Activated CD8-positive, alpha-beta T cell treated with anti-CD3 and anti-CD28 coated beads, Interleukin-2, amount 10 ng/mL, durations not matched to agents 7 days and 5 days (primary cell): ENCODE data around the gene RPS6KC1. TPM values are rescaled to one million over a fixed set of nuclear protein-coding genes. Genes with fewer than 3 reads are reported as not detected.
"Not testable (repeated sequence)": the region's sequence is repeated elsewhere in the genome, so short reads cannot be mapped to it uniquely, and the experiment has no call there.

Experiments used
- ATAC-seq: fragments of 150-1000 bp; cut with Tn5 transposase; one replicate; pipeline ENCODE4 v1.10.0; 2021; ENCODE audit warnings: moderate library complexity
- CTCF ChIA-PET: fragments of 350-600 bp; sonication (Branson Sonifier 250); formaldehyde crosslinking; loops from one replicate; lab custom pipeline; 2021; ENCODE audit warnings: antibody characterized with exemption; lab: Charles Lee
- POLR2A ChIA-PET: fragments of 350-600 bp; sonication (Branson Sonifier 250); formaldehyde crosslinking; loops from one replicate; lab custom pipeline; 2021; ENCODE audit warnings: antibody characterized with exemption; lab: Charles Lee
- DNase-seq: peaks from one replicate; pipeline ENCODE4 v3.0.0-alpha.2; 2020
- H3K27ac Mint-ChIP-seq: one replicate; pipeline ENCODE4 v1.8.0; 2021; ENCODE audit warnings: mild to moderate bottlenecking, mixed read lengths
- H3K27me3 Mint-ChIP-seq: one replicate; pipeline ENCODE4 v1.8.0; 2021; ENCODE audit warnings: low read depth, mixed read lengths
- H3K36me3 Mint-ChIP-seq: one replicate; pipeline ENCODE4 v1.8.0; 2021; ENCODE audit warnings: low read depth, mixed read lengths
- H3K4me1 Mint-ChIP-seq: one replicate; pipeline ENCODE4 v1.8.0; 2021; ENCODE audit warnings: low read depth, mixed read lengths
- H3K4me3 Mint-ChIP-seq: one replicate; pipeline ENCODE4 v1.8.0; 2021; ENCODE audit warnings: mild to moderate bottlenecking, mixed read lengths
- H3K9me3 Mint-ChIP-seq: one replicate; pipeline ENCODE4 v1.8.0; 2022; ENCODE audit warnings: mixed read lengths; ENCODE audit not compliant: insufficient read depth
- total RNA-seq, 2 experiments: library from RNA; stranded (reverse); gene quantifications; one replicate each; pipeline ENCODE4 v1.2.3, GENCODE V29; 2021

Gene RPS6KC1
- total RNA-seq, 2 experiments from 2014 or later: 11.8 to 12.5 TPM

- POLR2A ChIA-PET, H3K4me3 Mint-ChIP-seq, H3K36me3 Mint-ChIP-seq, H3K27ac Mint-ChIP-seq, DNase-seq, H3K9me3 Mint-ChIP-seq, H3K27me3 Mint-ChIP-seq, ATAC-seq: not testable (repeated sequence)
- H3K4me1 Mint-ChIP-seq: peaks cover 17% of the 10 kb centered on the region
- CTCF ChIA-PET: interaction anchor here (1.0 to 1.1 kb wide), 2 partner anchors 8 to 11 kb away, joined by 4 to 9 read pairs; no protein-coding TSS in a partner anchor
Measured at GRCh38 chr1:213112723-213113122, 61.7 kb downstream of the RPS6KC1 start.

GRCh38 chr1:213117699-213118180, 66.7 kb downstream of the RPS6KC1 start:
- POLR2A ChIA-PET, ATAC-seq, CTCF ChIA-PET, DNase-seq, H3K4me1 Mint-ChIP-seq, H3K4me3 Mint-ChIP-seq, H3K36me3 Mint-ChIP-seq, H3K9me3 Mint-ChIP-seq, H3K27me3 Mint-ChIP-seq, H3K27ac Mint-ChIP-seq: not testable (repeated sequence)

GRCh38 chr1:213119794-213120193, 68.8 kb downstream of the RPS6KC1 start:
- CTCF ChIA-PET: interaction anchor here (0.7 to 0.8 kb wide), 2 partner anchors 25 to 50 kb away, joined by 3 read pairs; no protein-coding TSS in a partner anchor
- peaks cover 3% of the 10 kb centered on the region for H3K4me1 Mint-ChIP-seq
- H3K4me3 Mint-ChIP-seq: no peak overlapping the region
- H3K27ac Mint-ChIP-seq: no peak overlapping the region
- no peak for DNase-seq
- H3K27me3 Mint-ChIP-seq: no peaks in the 10 kb centered on the region
- ATAC-seq: no peak
- no peaks in the 10 kb centered on the region for H3K36me3 Mint-ChIP-seq
- no peaks in the 10 kb centered on the region for H3K9me3 Mint-ChIP-seq
- POLR2A ChIA-PET: interaction anchor here (0.6 kb wide), 1 partner anchor 867 kb away, joined by 4 read pairs; no protein-coding TSS in a partner anchor

- Mint-ChIP-seq H3K36me3 (no peaks in the 10 kb centered on the region), H3K4me3 (no peak overlapping the region), H3K9me3 (no peaks in the 10 kb centered on the region), H3K27ac (peak overlapping the region; percentile 14), H3K27me3 (no peaks in the 10 kb centered on the region), H3K4me1 (peaks cover 3% of the 10 kb centered on the region)
- DNase-seq: no peak
- no peak for ATAC-seq
- CTCF ChIA-PET: interaction anchor here (1.5 kb wide), 1 partner anchor 8 kb away, joined by 4 read pairs; no protein-coding TSS in a partner anchor
- POLR2A ChIA-PET: no interaction called here
Measured at GRCh38 chr1:213120386-213120785, 69.3 kb downstream of the RPS6KC1 start.

GRCh38 chr1:213120961-213121360, 69.9 kb downstream of the RPS6KC1 start:
- peaks cover 3% of the 10 kb centered on the region for H3K4me1 Mint-ChIP-seq
- H3K27ac Mint-ChIP-seq: no peak overlapping the region
- H3K27me3 Mint-ChIP-seq: no peaks in the 10 kb centered on the region
- ChIA-PET CTCF (interaction anchor here (1.5 kb wide), 1 partner anchor 9 kb away, joined by 4 read pairs; no protein-coding TSS in a partner anchor), POLR2A (no interaction called here)
- ATAC-seq (no peak), DNase-seq (no peak)
- H3K4me3 Mint-ChIP-seq: no peak overlapping the region
- H3K9me3 Mint-ChIP-seq: no peaks in the 10 kb centered on the region
- no peaks in the 10 kb centered on the region for H3K36me3 Mint-ChIP-seq

GRCh38 chr1:213122514-213122929, 71.5 kb downstream of the RPS6KC1 start:
- ChIA-PET POLR2A (no interaction called here), CTCF (interaction anchor here (0.7 to 1.9 kb wide), 10 partner anchors 11 to 1207 kb away, joined by 3 to 9 read pairs (median 4); no protein-coding TSS in a partner anchor)
- Mint-ChIP-seq H3K36me3 (no peaks in the 10 kb centered on the region), H3K4me1 (peaks cover 3% of the 10 kb centered on the region), H3K9me3 (no peaks in the 10 kb centered on the region), H3K27ac (no peak overlapping the region), H3K27me3 (no peaks in the 10 kb centered on the region), H3K4me3 (no peak overlapping the region)
- ATAC-seq: no peak
- no peak for DNase-seq

- Mint-ChIP-seq H3K9me3 (no peaks in the 10 kb centered on the region), H3K4me1 (peaks cover 3% of the 10 kb centered on the region), H3K4me3 (no peak overlapping the region), H3K27me3 (no peaks in the 10 kb centered on the region), H3K27ac (no peak overlapping the region), H3K36me3 (no peaks in the 10 kb centered on the region)
- ChIA-PET POLR2A (no interaction called here), CTCF (interaction anchor here (0.8 to 1.9 kb wide), 10 partner anchors 11 to 1206 kb away, joined by 3 to 9 read pairs (median 4); no protein-coding TSS in a partner anchor)
- DNase-seq (no peak), ATAC-seq (no peak)
Measured at GRCh38 chr1:213123087-213123486, 72.0 kb downstream of the RPS6KC1 start.

- H3K27me3 Mint-ChIP-seq: no peaks in the 10 kb centered on the region
- CTCF ChIA-PET: interaction anchor here (0.8 to 1.9 kb wide), 9 partner anchors 12 to 1206 kb away, joined by 3 to 9 read pairs (median 4); no protein-coding TSS in a partner anchor
- H3K4me3 Mint-ChIP-seq: no peak overlapping the region
- DNase-seq (no peak), ATAC-seq (no peak)
- no peak overlapping the region for H3K27ac Mint-ChIP-seq
- no peaks in the 10 kb centered on the region for H3K9me3 Mint-ChIP-seq
- H3K36me3 Mint-ChIP-seq: no peaks in the 10 kb centered on the region
- POLR2A ChIA-PET: no interaction called here
- peaks cover 3% of the 10 kb centered on the region for H3K4me1 Mint-ChIP-seq
Measured at GRCh38 chr1:213123536-213123935, 72.5 kb downstream of the RPS6KC1 start.

- CTCF ChIA-PET: interaction anchor here (1.9 kb wide), 1 partner anchor 13 kb away, joined by 9 read pairs; no protein-coding TSS in a partner anchor
Measured at GRCh38 chr1:213124590-213124989, 73.5 kb downstream of the RPS6KC1 start.

GRCh38 chr1:213125643-213126042, 74.6 kb downstream of the RPS6KC1 start:
- POLR2A ChIA-PET: no interaction called here
- Mint-ChIP-seq H3K36me3 (peaks cover 2% of the 10 kb centered on the region), H3K27me3 (no peaks in the 10 kb centered on the region), H3K9me3 (no peaks in the 10 kb centered on the region), H3K4me3 (no peak overlapping the region), H3K27ac (no peak overlapping the region), H3K4me1 (peaks cover 3% of the 10 kb centered on the region)
- DNase-seq (no peak), ATAC-seq (no peak)
- CTCF ChIA-PET: no interaction called here

More at GRCh38 chr1:213124590-213124989, 73.5 kb downstream of the RPS6KC1 start:
- no peaks in the 10 kb centered on the region for H3K36me3 Mint-ChIP-seq
- POLR2A ChIA-PET: no interaction called here
- no peak overlapping the region for H3K4me3 Mint-ChIP-seq
- H3K27ac Mint-ChIP-seq: no peak overlapping the region
- no peak for ATAC-seq
- no peak for DNase-seq
- no peaks in the 10 kb centered on the region for H3K27me3 Mint-ChIP-seq
- peaks cover 3% of the 10 kb centered on the region for H3K4me1 Mint-ChIP-seq
- H3K9me3 Mint-ChIP-seq: no peaks in the 10 kb centered on the region

GRCh38 chr1:213127074-213127473, 76.0 kb downstream of the RPS6KC1 start:
- no peaks in the 10 kb centered on the region for H3K9me3 Mint-ChIP-seq
- ATAC-seq: no peak
- CTCF ChIA-PET: interaction anchor here (0.6 kb wide), 1 partner anchor 117 kb away, joined by 3 read pairs; no protein-coding TSS in a partner anchor
- peaks cover 2% of the 10 kb centered on the region for H3K36me3 Mint-ChIP-seq
- H3K27me3 Mint-ChIP-seq: no peaks in the 10 kb centered on the region
- H3K4me1 Mint-ChIP-seq: no peaks in the 10 kb centered on the region
- no peak overlapping the region for H3K27ac Mint-ChIP-seq
- H3K4me3 Mint-ChIP-seq: no peak overlapping the region
- DNase-seq: no peak
- POLR2A ChIA-PET: no interaction called here

GRCh38 chr1:213131851-213132655, 81.0 kb downstream of the RPS6KC1 start:
- Mint-ChIP-seq H3K4me1 (no peaks in the 10 kb centered on the region), H3K9me3 (no peaks in the 10 kb centered on the region), H3K36me3 (peaks cover 2% of the 10 kb centered on the region), H3K27ac (no peak overlapping the region), H3K4me3 (no peak overlapping the region), H3K27me3 (no peaks in the 10 kb centered on the region)
- ChIA-PET CTCF (no interaction called here), POLR2A (no interaction called here)
- DNase-seq (no peak), ATAC-seq (no peak)
